Trophoblast cell (in vitro differentiated cells and primary cell): ENCODE data around the gene ZSCAN1.
"Not testable (repeated sequence)": the region's sequence is repeated elsewhere in the genome, so short reads cannot be mapped to it uniquely, and the experiment has no call there.

ENCODE experiments used
- DNase-seq, 2 donors: peaks; one replicate each; pipeline ENCODE4 v3.0.0-alpha.2; 2016
- H2AFZ ChIP-seq: 2 replicates; pipeline ENCODE4 v1.6.1; 2013; ENCODE audit warnings: low read length, moderate library complexity, mild to moderate bottlenecking; ENCODE audit not compliant: insufficient read depth, poor library complexity
- H2AK5ac ChIP-seq: 2 replicates; pipeline ENCODE4 v1.6.1; 2013; ENCODE audit warnings: mild to moderate bottlenecking, low read length
- H2BK120ac ChIP-seq: 2 replicates; pipeline ENCODE4 v1.6.1; 2013; ENCODE audit warnings: low read length, mild to moderate bottlenecking, moderate library complexity; ENCODE audit not compliant: insufficient read depth, poor library complexity
- H2BK12ac ChIP-seq: 2 replicates; pipeline ENCODE4 v1.6.1; 2013; ENCODE audit warnings: mild to moderate bottlenecking, low read length, moderate library complexity
- H2BK5ac ChIP-seq: 2 replicates; pipeline ENCODE4 v1.6.1; 2013; ENCODE audit warnings: low read length, low read depth, moderate library complexity, mild to moderate bottlenecking; ENCODE audit not compliant: poor library complexity
- H3K14ac ChIP-seq: 2 replicates; pipeline ENCODE4 v1.6.1; 2013; ENCODE audit warnings: mild to moderate bottlenecking, low read length
- H3K18ac ChIP-seq: 2 replicates; pipeline ENCODE4 v1.6.1; 2013; ENCODE audit warnings: mild to moderate bottlenecking, low read length
- H3K23ac ChIP-seq: 2 replicates; pipeline ENCODE4 v1.6.1; 2013; ENCODE audit warnings: low read length
- H3K27ac ChIP-seq: 2 replicates; pipeline ENCODE4 v1.5.1; 2013; ENCODE audit warnings: low read depth, mild to moderate bottlenecking, inconsistent platforms, low read length, moderate library complexity
- H3K27me3 ChIP-seq: 2 replicates; pipeline ENCODE4 v1.6.1; 2013; ENCODE audit warnings: inconsistent platforms, mild to moderate bottlenecking, low read length, moderate library complexity; ENCODE audit not compliant: insufficient read depth
- H3K36me3 ChIP-seq, 2 experiments: 1 replicate in 1 of 2; 2 replicates in 1 of 2; pipeline ENCODE4 v1.6.1; 2013; ENCODE audit warnings: low read length in 2 of 2, mild to moderate bottlenecking in 2 of 2, moderate library complexity in 1 of 2; ENCODE audit not compliant: insufficient read depth in 2 of 2, control insufficient read depth in 1 of 2
- H3K4ac ChIP-seq: 2 replicates; pipeline ENCODE4 v1.6.1; 2013; ENCODE audit warnings: low read depth, mild to moderate bottlenecking, low read length, moderate library complexity
- H3K4me1 ChIP-seq, 2 experiments: 1 replicate in 1 of 2; 2 replicates in 1 of 2; pipeline ENCODE4 v1.6.1; 2013; ENCODE audit warnings: low read length in 2 of 2, mild to moderate bottlenecking in 2 of 2, moderate library complexity in 1 of 2; ENCODE audit not compliant: insufficient read depth in 2 of 2, control insufficient read depth in 1 of 2
- H3K4me2 ChIP-seq: 2 replicates; pipeline ENCODE4 v1.6.1; 2013; ENCODE audit warnings: inconsistent platforms, mild to moderate bottlenecking, low read length, moderate library complexity
- H3K4me3 ChIP-seq: 2 replicates; pipeline ENCODE4 v1.5.1; 2013; ENCODE audit warnings: mild to moderate bottlenecking, low read depth, low read length, inconsistent platforms
- H3K79me1 ChIP-seq: one replicate; pipeline ENCODE4 v1.6.1; 2013; ENCODE audit warnings: low read length
- H3K79me2 ChIP-seq: 2 replicates; pipeline ENCODE4 v1.6.1; 2013; ENCODE audit warnings: low read length, mild to moderate bottlenecking; ENCODE audit not compliant: control insufficient read depth, insufficient read depth, poor library complexity
- H3K9ac ChIP-seq: 2 replicates; pipeline ENCODE4 v1.6.1; 2013; ENCODE audit warnings: mild to moderate bottlenecking, low read length
- H3K9me3 ChIP-seq: 2 replicates; pipeline ENCODE4 v1.6.1; 2013; ENCODE audit warnings: low read depth, mild to moderate bottlenecking, control low read depth, inconsistent platforms, low read length; ENCODE audit not compliant: insufficient read depth
- H4K12ac ChIP-seq: 2 replicates; pipeline ENCODE4 v1.6.1; 2013; ENCODE audit warnings: low read depth, mild to moderate bottlenecking, low read length, moderate library complexity
- H4K8ac ChIP-seq: 2 replicates; pipeline ENCODE4 v1.6.1; 2013; ENCODE audit warnings: low read depth, mild to moderate bottlenecking, low read length, moderate library complexity
- H4K91ac ChIP-seq: one replicate; pipeline ENCODE4 v1.6.1; 2013; ENCODE audit warnings: low read depth, mild to moderate bottlenecking, low read length, moderate library complexity
- WGBS: extraction: QIAGEN DNeasy Blood & Tissue Kit; methylation state at CpG from one replicate; pipeline ENCODE4 v1.1.7; 2013; ENCODE audit warnings: missing lambda C conversion rate; ENCODE audit not compliant: insufficient read length, insufficient coverage; ENCODE audit errors: extremely low coverage; 5-methylcytosine and 5-hydroxymethylcytosine counted together

ZSCAN1 gene

GRCh38 chr19:58002384-58003173 lies 31.2 kb upstream of the ZSCAN1 start, which contains the start of gene ZNF606:
Gene ZNF606 (minus strand): TSS chr19:58002820. CDS start chr19:58001319, 1,501 bp downstream.
- H2BK5ac ChIP-seq = peak within 1 kb of the TSS; percentile 94
- peak within 1 kb of the TSS; percentile 88 for H3K27ac ChIP-seq
- peak within 1 kb of the TSS; percentile 98 for H4K91ac ChIP-seq
- peaks cover 15% of the 10 kb centered on the region for H3K9me3 ChIP-seq
- H4K12ac ChIP-seq = peak within 1 kb of the TSS; percentile 99
- peak within 1 kb of the TSS; percentile 99 for H3K14ac ChIP-seq
- H3K4me2 ChIP-seq = peak within 1 kb of the TSS; percentile 98
- peaks cover 29 to 32% of the 10 kb centered on the region in 2 experiments for H3K36me3 ChIP-seq
- peaks cover 12% of the 10 kb centered on the region for H3K79me1 ChIP-seq
- H3K27me3 ChIP-seq = no peaks in the 10 kb centered on the region
- no CpG with 5 or more reads among the region's 91 CpGs for WGBS
- H3K9ac ChIP-seq = peak within 1 kb of the TSS; percentile 88
- peak within 1 kb of the TSS; percentile 91 for H3K4me3 ChIP-seq
- H3K4me1 ChIP-seq = peaks cover 11 to 14% of the 10 kb centered on the region in 2 experiments
- H3K18ac ChIP-seq = peak within 1 kb of the TSS; percentile 97
- peak within 1 kb of the TSS; percentile 85 for H4K8ac ChIP-seq
- no peak within 1 kb of the TSS for H3K23ac ChIP-seq
- H3K4ac ChIP-seq = peak within 1 kb of the TSS; percentile 90
- H3K79me2 ChIP-seq = peaks cover 13% of the 10 kb centered on the region
- DNase-seq = peak; percentile 80 to 85
- H2AFZ ChIP-seq = peak within 1 kb of the TSS; percentile 97
- peak within 1 kb of the TSS; percentile 91 for H2BK120ac ChIP-seq
- no peak within 1 kb of the TSS for H2BK12ac ChIP-seq
- peak within 1 kb of the TSS; percentile 6 for H2AK5ac ChIP-seq

GRCh38 chr19:58003174-58003828 lies 30.5 kb upstream of the ZSCAN1 start:
- Histone ChIP-seq H2BK5ac (peak overlapping the region; percentile 57), H3K14ac (peak overlapping the region; percentile 76), H2AK5ac (no peak overlapping the region), H3K9me3 (peaks cover 14% of the 10 kb centered on the region), H4K8ac (peak overlapping the region; percentile 85), H3K9ac (peak overlapping the region; percentile 8), H3K27me3 (no peaks in the 10 kb centered on the region), H3K4me3 (peak overlapping the region; percentile 91), H3K79me2 (peaks cover 13% of the 10 kb centered on the region), H2BK120ac (no peak overlapping the region), H3K4ac (peak overlapping the region; percentile 44), H3K36me3 (peaks cover 28 to 30% of the 10 kb centered on the region in 2 experiments), H3K4me2 (peak overlapping the region; percentile 98), H3K4me1 (peaks cover 11 to 14% of the 10 kb centered on the region in 2 experiments), H3K18ac (peak overlapping the region; percentile 88), H4K91ac (peak overlapping the region; percentile 86), H3K23ac (no peak overlapping the region), H2AFZ (peak overlapping the region; percentile 73), H3K27ac (peak overlapping the region; percentile 17), H3K79me1 (peaks cover 12% of the 10 kb centered on the region), H2BK12ac (no peak overlapping the region), H4K12ac (peak overlapping the region; percentile 99)
- no CpG with 5 or more reads among the region's 31 CpGs for WGBS
- no peak for DNase-seq

GRCh38 chr19:58007285-58007684 lies 26.5 kb upstream of the ZSCAN1 start:
- H2AFZ ChIP-seq = no peak overlapping the region
- H3K27me3 ChIP-seq = no peaks in the 10 kb centered on the region
- H3K9ac ChIP-seq = no peak overlapping the region
- H2BK5ac ChIP-seq = no peak overlapping the region
- no peak overlapping the region for H2BK120ac ChIP-seq
- no peak overlapping the region for H4K8ac ChIP-seq
- peaks cover 8% of the 10 kb centered on the region for H3K79me2 ChIP-seq
- H3K4me3 ChIP-seq = no peak overlapping the region
- no peak overlapping the region for H3K18ac ChIP-seq
- peaks cover 10 to 12% of the 10 kb centered on the region in 2 experiments for H3K4me1 ChIP-seq
- peak in 1 of 2 donors; percentile 27 for DNase-seq
- H3K36me3 ChIP-seq = peaks cover 9 to 12% of the 10 kb centered on the region in 2 experiments
- H2AK5ac ChIP-seq = no peak overlapping the region
- H3K9me3 ChIP-seq = peaks cover 31% of the 10 kb centered on the region
- H4K12ac ChIP-seq = no peak overlapping the region
- H3K4ac ChIP-seq = no peak overlapping the region
- H3K79me1 ChIP-seq = peaks cover 8% of the 10 kb centered on the region
- no peak overlapping the region for H3K14ac ChIP-seq
- no peak overlapping the region for H2BK12ac ChIP-seq
- no peak overlapping the region for H3K23ac ChIP-seq
- H3K27ac ChIP-seq = no peak overlapping the region
- WGBS = no CpG with 5 or more reads among the region's 1 CpG
- H3K4me2 ChIP-seq = no peak overlapping the region
- no peak overlapping the region for H4K91ac ChIP-seq

GRCh38 chr19:58008877-58009276 lies 24.9 kb upstream of the ZSCAN1 start:
- not testable (repeated sequence) for H3K4me3 ChIP-seq, H2BK120ac ChIP-seq, H2BK5ac ChIP-seq, H4K8ac ChIP-seq, H2BK12ac ChIP-seq, H3K9ac ChIP-seq, H3K79me2 ChIP-seq, H2AK5ac ChIP-seq, H3K4me1 ChIP-seq, H3K18ac ChIP-seq, H3K79me1 ChIP-seq, H4K12ac ChIP-seq, H3K4me2 ChIP-seq, H3K23ac ChIP-seq, H3K27me3 ChIP-seq, DNase-seq, H3K4ac ChIP-seq, H3K27ac ChIP-seq, H3K14ac ChIP-seq, H2AFZ ChIP-seq, H4K91ac ChIP-seq
- Histone ChIP-seq H3K9me3 (peaks cover 37% of the 10 kb centered on the region), H3K36me3 (peaks cover 13 to 16% of the 10 kb centered on the region in 2 experiments)
- WGBS = no CpG with 5 or more reads among the region's 10 CpGs
